Testis (tissue), 2 donors: ENCODE results near the gene ATP1B3.

ENCODE experiments used
- CTCF ChIP-seq, 3 experiments: fragments of 450-650 bp in 2 of 3; fragments of 200-600 bp in 1 of 3; sonication (generic) in 1 of 3; IDR thresholded peaks; one replicate each; pipeline ENCODE4 v1.5.1; 2016 to 2019; ENCODE audit warnings: antibody characterized with exemption in 3 of 3, mild to moderate bottlenecking in 2 of 3, moderate library complexity in 1 of 3
- POLR2A ChIP-seq: fragments of 450-650 bp; IDR thresholded peaks from one replicate; pipeline ENCODE4 v1.6.1; 2017; ENCODE audit warnings: antibody characterized with exemption, mild to moderate bottlenecking, moderate library complexity

GRCh38 chr3:141876381-141876890 is at the start of gene ATP1B3:
- TF ChIP-seq CTCF (IDR thresholded peaks at IDR 0.05): peak in 2 of 3 experiments; percentile 0 to 30
- TF ChIP-seq POLR2A: peak; percentile 23
